GM12878 (cell line): ENCODE measurements around the gene ABR. TPM values are rescaled to one million over a fixed set of nuclear protein-coding genes. Genes with fewer than 3 reads are reported as not detected.

ENCODE experiments used
- ATAC-seq: fragments of 200-7000 bp; cut with Tn5 transposase; 3 replicates; pipeline ENCODE4 v1.9.1; 2020; ENCODE audit warnings: mild to moderate bottlenecking, moderate library complexity
- BruUV-seq: library from RNA; stranded (reverse); fragments of 400-500 nt; replicated peaks from 2 replicates; lab custom pipeline; 2021; lab: Mats Ljungman, UMichigan
- CTCF ChIA-PET: fragments of 300-600 bp; sonication (Branson Sonifier 250); formaldehyde crosslinking; extraction: SDS; loops from one replicate; lab custom pipeline; 2021; ENCODE audit warnings: inconsistent platforms; lab: Yijun Ruan, JAX
- POLR2A ChIA-PET: fragments of 350-600 bp; formaldehyde crosslinking; extraction: SDS; loops from one replicate; lab custom pipeline; 2021; ENCODE audit warnings: inconsistent platforms; lab: Charles Lee
- RAD21 ChIA-PET: fragments of 300-600 bp; sonication (Branson Sonifier 250); formaldehyde crosslinking; loops from one replicate; lab custom pipeline; 2023; ENCODE audit warnings: antibody characterized with exemption; ENCODE audit not compliant: unreplicated experiment; lab: Charles Lee
- SMC1A ChIA-PET: fragments of 300-600 bp; sonication (Branson Sonifier 250); formaldehyde crosslinking; loops from one replicate; lab custom pipeline; 2023; ENCODE audit not compliant: unreplicated experiment, uncharacterized antibody; lab: Charles Lee
- DNase-seq: peaks from one replicate; pipeline ENCODE4 v3.0.0-alpha.2; 2011; ENCODE audit warnings: low read depth, low spot score
- FAIRE-seq: peaks from 3 replicates; lab custom pipeline; 2011; peaks lifted over from hg19 to GRCh38; lab: Jason Lieb, UNC
- H2AFZ ChIP-seq: 2 replicates; pipeline ENCODE4 v1.6.0; 2011; ENCODE audit warnings: low read depth, low read length, control low read depth; ENCODE audit not compliant: control insufficient read depth
- H3K27ac ChIP-seq: 2 replicates; pipeline ENCODE4 v1.5.1; 2011; ENCODE audit warnings: control low read depth; ENCODE audit not compliant: control insufficient read depth, insufficient read depth
- H3K27me3 ChIP-seq, 2 experiments: replicated peaks in 1 of 2; 2 replicates each; pipeline versions ENCODE4 v1.6.0 to v1.6.1; 2011; ENCODE audit warnings: low read length in 1 of 2; ENCODE audit not compliant: control insufficient read depth in 2 of 2, insufficient read depth in 2 of 2
- H3K36me3 ChIP-seq, 2 experiments: 2 replicates each; pipeline ENCODE4 v1.5.1; 2011; ENCODE audit warnings: low read length in 1 of 2; ENCODE audit not compliant: control insufficient read depth in 2 of 2, insufficient read depth in 2 of 2
- H3K4me1 ChIP-seq: 2 replicates; pipeline ENCODE4 v1.6.1; 2011; ENCODE audit warnings: mild to moderate bottlenecking, low read length, moderate library complexity, mixed read lengths; ENCODE audit not compliant: control insufficient read depth, insufficient read depth
- H3K4me2 ChIP-seq: 2 replicates; pipeline ENCODE4 v1.6.0; 2011; ENCODE audit warnings: control low read depth; ENCODE audit not compliant: control insufficient read depth, insufficient read depth
- H3K4me3 ChIP-seq: fragments of 200-600 bp; sonication (generic); 2 replicates; pipeline ENCODE4 v1.5.1; 2016
- H3K79me2 ChIP-seq: 2 replicates; pipeline ENCODE4 v1.6.0; 2011; ENCODE audit warnings: low read length; ENCODE audit not compliant: control insufficient read depth, insufficient read depth
- H3K9ac ChIP-seq: 2 replicates; pipeline ENCODE4 v1.8.0; 2011; ENCODE audit warnings: low read length, control low read depth, mixed read lengths; ENCODE audit not compliant: control insufficient read depth, insufficient read depth
- H3K9me3 ChIP-seq: replicated peaks from 3 replicates; pipeline ENCODE4 v1.5.1; 2011; ENCODE audit warnings: mild to moderate bottlenecking, low read length; ENCODE audit not compliant: control insufficient read depth, insufficient read depth
- H4K20me1 ChIP-seq: 2 replicates; pipeline ENCODE4 v1.6.0; 2011; ENCODE audit not compliant: control insufficient read depth, insufficient read depth
- EED ChIP-seq: sonication (generic); IDR thresholded peaks from 2 replicates; pipeline ENCODE4 v1.6.1; 2016; ENCODE audit warnings: antibody characterized with exemption, low read depth
- FOXK2 ChIP-seq: fragments of 450-650 bp; IDR thresholded peaks from 2 replicates; pipeline ENCODE4 v1.6.1; 2017; ENCODE audit warnings: mild to moderate bottlenecking, moderate library complexity
- HDGF ChIP-seq: fragments of 450-650 bp; IDR thresholded peaks from 2 replicates; pipeline ENCODE4 v1.6.1; 2016; ENCODE audit warnings: antibody characterized with exemption
- NBN ChIP-seq: fragments of 450-650 bp; IDR thresholded peaks from 2 replicates; pipeline ENCODE4 v1.6.1; 2016
- NRF1 ChIP-seq: conservative IDR thresholded peaks from 2 replicates; pipeline ENCODE4 v1.6.1; 2011; ENCODE audit warnings: mild to moderate bottlenecking, low read depth, low read length, improper control_type of control experiment
- POLR2A ChIP-seq: IDR thresholded peaks from 2 replicates; pipeline ENCODE4 v1.6.1; 2011; ENCODE audit warnings: low read depth, mild to moderate bottlenecking, low read length
- TCF3 ChIP-seq: IDR thresholded peaks from 2 replicates; pipeline ENCODE4 v1.6.1; 2012; ENCODE audit warnings: low read depth, mild to moderate bottlenecking, low read length, borderline replicate concordance; ENCODE audit not compliant: insufficient read depth
- WGBS: methylation state at CpG from one replicate; pipeline ENCODE4 v1.1.6; 2016; ENCODE audit warnings: low lambda C conversion rate; ENCODE audit not compliant: insufficient replicate concordance, insufficient coverage; ENCODE audit errors: missing lambda C conversion rate; 5-methylcytosine and 5-hydroxymethylcytosine counted together
- in situ Hi-C: fragments of 300-500 bp; cut with MboI; formaldehyde crosslinking; loops from 9 replicates; pipeline ENCODE4 v1.14.3; 2018; ENCODE audit warnings: mixed read lengths
- intact Hi-C: fragments of 100-400 bp; cut with micrococcal nuclease; formaldehyde crosslinking; loops from one replicate; pipeline ENCODE4 v1.14.2; 2022; ENCODE audit not compliant: unreplicated experiment
- polyA plus RNA-seq, 11 experiments: library from polyadenylated mRNA; depleted of rRNA in 4 of 11; unstranded in 6 of 11; stranded (reverse) in 5 of 11; fragments of >200 nt; fragmentation: Nextera tagmentation in 4 of 11; fragmentation: Illumina TruSeq in 1 of 11; extraction: Ambion mirVana in 4 of 11; extraction: Trizol in 1 of 11; gene quantifications; 1 replicate in 1 of 11; 2 replicates in 10 of 11; pipeline versions ENCODE4 v1.2.1 to v1.2.3, GENCODE V29; 2011 to 2016; ENCODE audit warnings: inconsistent platforms in 2 of 11, missing spikeins in 2 of 11, low read depth in 1 of 11
- total RNA-seq, 4 experiments: library from RNA; depleted of rRNA in 3 of 4; stranded (reverse); fragments of >200 nt in 3 of 4; fragmentation: Illumina TruSeq in 1 of 4; extraction: Trizol in 1 of 4; gene quantifications; 2 replicates each; pipeline versions ENCODE4 v1.2.1 to v1.2.3, GENCODE V29; 2013 to 2021
- TF ChIP-seq, protein P1 (sequence below): fragments of 150-350 bp; IDR thresholded peaks from 2 replicates; pipeline ENCODE4 v1.6.1; 2014; ENCODE audit warnings: mild to moderate bottlenecking, low read depth, low read length

The ABR gene
- total and polyA plus RNA-seq, 10 of the 15 experiments (the other 5 are each of a cell fraction or from before 2014, with no cell fraction given), result 1.4 to 112 (median 30.0) TPM

DNA sequence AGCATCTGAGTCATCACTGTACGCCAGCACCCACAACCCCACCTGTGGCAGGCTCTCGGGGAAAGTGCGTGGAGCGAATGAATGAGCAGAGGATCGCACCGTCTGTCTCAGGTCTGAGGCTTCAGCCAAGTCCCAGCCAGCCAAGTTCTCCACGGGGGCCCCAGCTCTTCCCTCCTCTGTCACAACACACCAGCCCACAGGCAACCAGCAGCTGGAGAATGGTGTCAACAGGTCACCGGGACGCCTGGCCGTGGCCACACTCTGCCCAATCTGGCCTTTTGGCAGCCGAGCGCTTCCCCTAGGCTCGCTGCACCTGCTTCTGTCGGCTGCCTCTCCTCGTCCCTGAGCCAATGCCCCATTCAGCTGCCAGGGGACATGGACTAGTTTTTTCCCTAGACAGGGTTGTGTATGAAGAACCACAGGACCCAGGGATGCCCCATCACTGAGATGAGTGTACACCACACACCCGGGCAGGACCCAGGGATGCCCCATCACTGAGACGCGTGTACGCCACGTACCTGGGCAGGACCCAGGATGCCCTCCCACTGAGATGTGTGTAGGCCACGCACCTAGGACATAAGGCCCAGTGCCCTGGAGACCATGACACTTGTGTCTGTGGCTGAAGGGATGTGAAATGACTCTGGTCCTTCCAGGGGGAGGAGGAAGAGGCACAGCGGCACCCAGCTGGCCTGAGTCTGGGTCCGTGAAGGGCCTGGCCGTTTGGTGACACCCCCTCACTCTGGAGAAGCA, 52.8 kb downstream of the ABR start:
- peaks cover 6% of the 10 kb centered on the region for H3K4me1 ChIP-seq
- POLR2A ChIA-PET, result no interaction called here
- no peaks in the 10 kb centered on the region for H3K9me3 ChIP-seq
- H3K27me3 ChIP-seq, result no peaks in the 10 kb centered on the region
- no peak overlapping the region for H3K9ac ChIP-seq
- FAIRE-seq (no peak), ATAC-seq (no peak), DNase-seq (no peak)
- H3K36me3 ChIP-seq, result peaks cover 2 to 7% of the 10 kb centered on the region in 2 experiments; a peak in 3 of 4 replicates
- SMC1A ChIA-PET, result no interaction called here
- RAD21 ChIA-PET, result no interaction called here
- WGBS, result 67% methylated on average over 24 of the region's 24 CpGs
- no peak overlapping the region for H2AFZ ChIP-seq
- H4K20me1 ChIP-seq, result no peaks in the 10 kb centered on the region
- no peak overlapping the region for H3K4me2 ChIP-seq
- TF ChIP-seq FOXK2 (no peak), POLR2A (peak; percentile 33; the same call in 1 of the 2 replicates), TCF3 (0 out of 2 replicates have a peak, but pooled peaks have one; percentile 15), EED (no peak), HDGF (no peak)
- no peak overlapping the region for H3K4me3 ChIP-seq
- in situ Hi-C loops (loop anchor here (10.0 kb wide), 1 partner anchor 208 kb away; no protein-coding TSS in a partner anchor), intact Hi-C loops (no loop called here)
- BruUV-seq, result no TSS peak
- CTCF ChIA-PET, result no interaction called here
- peaks cover 6% of the 10 kb centered on the region for H3K79me2 ChIP-seq
- H3K27ac ChIP-seq, result no peak overlapping the region

DNA sequence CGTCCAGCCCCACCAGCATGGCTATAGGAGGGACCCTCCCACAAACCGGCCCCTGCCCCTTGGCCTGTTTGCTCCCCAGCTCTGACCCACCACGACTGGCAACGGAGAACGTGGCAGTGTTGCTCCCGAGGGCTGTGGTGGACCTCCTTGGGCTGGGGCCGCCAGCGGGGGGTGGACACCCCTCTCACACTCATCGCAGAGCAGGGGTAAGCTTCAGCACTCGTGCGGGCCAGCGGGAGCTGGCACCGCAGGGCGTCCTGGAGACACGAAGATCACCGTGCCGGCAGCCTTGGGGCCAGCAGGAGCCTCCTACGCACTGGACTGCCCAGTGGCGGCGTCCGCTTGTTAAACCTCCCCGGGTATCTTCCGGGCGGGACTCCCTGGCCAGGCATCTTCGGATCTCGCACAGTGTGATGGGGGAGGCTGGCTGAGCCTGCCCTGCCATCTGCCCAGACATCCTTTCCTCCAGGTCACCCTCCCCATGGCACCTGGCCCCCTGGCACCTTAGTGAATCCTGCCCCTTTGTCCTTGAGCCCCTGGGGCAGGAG, 53.5 kb downstream of the ABR start:
- ATAC-seq (no peak), FAIRE-seq (no peak), DNase-seq (no peak)
- BruUV-seq, result no TSS peak
- ChIA-PET RAD21 (no interaction called here), SMC1A (no interaction called here), CTCF (no interaction called here), POLR2A (no interaction called here)
- H3K4me1 ChIP-seq, result peaks cover 6% of the 10 kb centered on the region
- in situ Hi-C loops, result loop anchor here (10.0 kb wide), 1 partner anchor 208 kb away; no protein-coding TSS in a partner anchor
- H3K27ac ChIP-seq, result no peak overlapping the region
- intact Hi-C loops, result no loop called here
- H3K9ac ChIP-seq, result no peak overlapping the region
- H3K4me2 ChIP-seq, result no peak overlapping the region
- no peaks in the 10 kb centered on the region for H4K20me1 ChIP-seq
- H3K27me3 ChIP-seq, result no peaks in the 10 kb centered on the region
- peaks cover 6% of the 10 kb centered on the region for H3K79me2 ChIP-seq
- no peak overlapping the region for H2AFZ ChIP-seq
- H3K9me3 ChIP-seq, result no peaks in the 10 kb centered on the region
- H3K36me3 ChIP-seq, result peaks cover 2 to 7% of the 10 kb centered on the region in 2 experiments; a peak in 3 of 4 replicates
- TF ChIP-seq, protein P1, sequence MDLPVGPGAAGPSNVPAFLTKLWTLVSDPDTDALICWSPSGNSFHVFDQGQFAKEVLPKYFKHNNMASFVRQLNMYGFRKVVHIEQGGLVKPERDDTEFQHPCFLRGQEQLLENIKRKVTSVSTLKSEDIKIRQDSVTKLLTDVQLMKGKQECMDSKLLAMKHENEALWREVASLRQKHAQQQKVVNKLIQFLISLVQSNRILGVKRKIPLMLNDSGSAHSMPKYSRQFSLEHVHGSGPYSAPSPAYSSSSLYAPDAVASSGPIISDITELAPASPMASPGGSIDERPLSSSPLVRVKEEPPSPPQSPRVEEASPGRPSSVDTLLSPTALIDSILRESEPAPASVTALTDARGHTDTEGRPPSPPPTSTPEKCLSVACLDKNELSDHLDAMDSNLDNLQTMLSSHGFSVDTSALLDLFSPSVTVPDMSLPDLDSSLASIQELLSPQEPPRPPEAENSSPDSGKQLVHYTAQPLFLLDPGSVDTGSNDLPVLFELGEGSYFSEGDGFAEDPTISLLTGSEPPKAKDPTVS, result no peak
- TF ChIP-seq NBN (no peak), NRF1 (no peak)
- H3K4me3 ChIP-seq, result no peak overlapping the region
- 89% methylated on average over 26 of the region's 26 CpGs for WGBS
